ENCODE data around the gene ELL. TPM values are rescaled to one million over a fixed set of nuclear protein-coding genes. Genes with fewer than 3 reads are reported as not detected.
A peak's percentile ranks its signal among the peaks of the same experiment; 100 is the strongest.

The ELL gene
- total RNA-seq, 1 donor from 2014 or later: 9.7 TPM

GRCh38 chr19:18558202-18558555 is 36.3 kb upstream of the ELL start:
- FAIRE-seq (no peak), DNase-seq (ENCODE audit: low read depth) (no peak)
- Histone ChIP-seq H3K4me3 (ENCODE audit: low read depth, low read length) (peak overlapping the region; percentile 97), H3K36me3 (ENCODE audit: control insufficient read depth, insufficient read depth, low read length) (peaks cover 9% of the 10 kb centered on the region), H3K27me3 (ENCODE audit: control insufficient read depth, insufficient read depth, low read length) (no peaks in the 10 kb centered on the region)
- TF ChIP-seq CTCF (IDR thresholded peaks at IDR 0.05; ENCODE audit: insufficient read depth, low read length, severe bottlenecking): no peak

GRCh38 chr19:18557411-18558201 is 35.7 kb upstream of the ELL start, which contains the start of gene KXD1:
Gene KXD1, plus strand, starts transcription at chr19:18557870. Its CDS starts 4,187 bp downstream, at chr19:18562057.
- TF ChIP-seq CTCF (IDR thresholded peaks at IDR 0.05; ENCODE audit: insufficient read depth, low read length, severe bottlenecking): no peak
- FAIRE-seq: no peak
- peak; percentile 97 for DNase-seq (ENCODE audit: low read depth)
- Histone ChIP-seq H3K4me3 (ENCODE audit: low read depth, low read length) (peak within 1 kb of the TSS; percentile 97), H3K36me3 (ENCODE audit: control insufficient read depth, insufficient read depth, low read length) (peaks cover 5% of the 10 kb centered on the region), H3K27me3 (ENCODE audit: control insufficient read depth, insufficient read depth, low read length) (no peaks in the 10 kb centered on the region)

- DNase-seq (ENCODE audit: low read depth): no peak
- H3K4me3 ChIP-seq (ENCODE audit: low read depth, low read length): no peak overlapping the region
- no peak for FAIRE-seq
- no peak for TF ChIP-seq CTCF (IDR thresholded peaks at IDR 0.05; ENCODE audit: insufficient read depth, low read length, severe bottlenecking)
- no peaks in the 10 kb centered on the region for H3K27me3 ChIP-seq (ENCODE audit: control insufficient read depth, insufficient read depth, low read length)
- H3K36me3 ChIP-seq (ENCODE audit: control insufficient read depth, insufficient read depth, low read length): no peaks in the 10 kb centered on the region
Observed at GRCh38 chr19:18551631-18552030, 29.8 kb upstream of the ELL start.

DNA sequence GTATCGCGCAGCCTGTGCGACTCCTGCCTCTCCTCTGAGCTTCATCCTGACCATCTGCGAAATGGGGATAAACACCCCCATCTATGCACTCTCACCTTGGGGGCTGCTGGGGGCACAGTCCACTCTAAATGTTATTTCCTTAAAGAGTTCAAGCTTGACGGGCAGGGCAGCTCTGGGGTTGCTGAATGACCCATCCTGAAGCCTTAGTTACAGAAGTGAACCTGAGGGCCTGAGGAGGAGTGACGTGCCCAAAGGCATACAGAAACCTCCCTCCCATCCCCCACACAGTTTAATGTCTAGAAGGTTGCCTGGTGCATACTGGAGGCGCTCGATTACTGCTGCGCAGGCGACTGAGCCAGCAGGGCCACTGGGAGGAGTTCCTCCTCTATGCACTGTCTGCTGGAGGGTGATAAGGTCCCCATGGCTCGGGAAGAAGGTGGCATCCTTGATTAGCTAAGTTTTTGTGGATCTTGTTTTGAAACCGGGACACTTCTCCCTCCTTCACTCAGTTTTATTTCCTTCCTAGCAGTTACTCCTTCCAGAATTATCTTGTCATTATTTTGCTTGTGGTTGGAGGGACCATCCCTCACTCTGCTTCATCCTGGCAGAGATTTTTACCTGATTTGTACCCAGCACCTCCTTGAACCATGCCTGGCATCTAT is 22.1 kb upstream of the ELL start:
- Histone ChIP-seq H3K36me3 (ENCODE audit: control insufficient read depth, insufficient read depth, low read length) (peaks cover 10% of the 10 kb centered on the region), H3K4me3 (ENCODE audit: low read depth, low read length) (peak overlapping the region; percentile 77), H3K27me3 (ENCODE audit: control insufficient read depth, insufficient read depth, low read length) (no peaks in the 10 kb centered on the region)
- DNase-seq (ENCODE audit: low read depth) (peak; percentile 79), FAIRE-seq (no peak)
- peak; percentile 21 for TF ChIP-seq CTCF (IDR thresholded peaks at IDR 0.05; ENCODE audit: insufficient read depth, low read length, severe bottlenecking)

DNA sequence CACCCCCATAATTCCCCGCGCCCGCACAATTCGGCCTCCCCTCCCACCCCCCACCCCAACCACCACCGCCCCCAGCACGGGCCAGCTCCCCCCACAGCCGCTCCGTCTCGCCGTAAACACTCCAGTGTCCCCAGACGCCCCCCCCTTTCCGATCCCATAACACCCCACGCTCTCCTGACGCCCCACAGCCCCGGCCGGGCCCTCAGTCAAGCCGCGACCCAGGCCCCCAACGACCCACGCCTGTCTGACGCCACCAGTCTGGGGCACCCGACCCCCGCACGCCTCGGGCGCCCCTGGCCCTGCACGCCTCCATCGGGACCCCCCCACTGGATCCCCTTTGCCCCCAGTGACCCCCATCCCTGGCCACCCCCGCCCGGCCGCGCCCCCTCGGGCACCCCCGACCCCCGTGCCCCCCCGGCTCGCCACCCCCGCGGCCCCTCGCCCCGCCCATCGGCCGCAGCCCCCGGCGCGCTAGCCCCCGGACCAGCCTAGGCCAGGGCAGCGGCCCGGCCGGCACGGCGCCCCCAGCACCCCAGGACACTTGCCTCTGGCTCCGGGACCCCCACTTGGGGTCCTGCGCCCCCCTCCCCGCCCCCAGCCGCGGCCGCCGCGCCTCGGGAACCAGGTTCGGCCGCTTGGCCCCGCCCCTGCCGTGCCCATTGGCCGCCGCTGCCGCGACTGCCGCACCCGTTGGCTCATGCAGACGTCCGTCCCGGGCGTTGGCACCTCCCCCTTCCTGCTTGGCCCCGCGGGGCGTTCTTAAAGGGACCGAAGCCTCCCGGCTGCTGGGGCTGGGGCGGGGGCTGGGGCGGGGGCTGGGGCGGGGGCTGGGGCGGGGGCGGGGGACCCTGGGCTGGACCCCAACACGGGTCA is 21.3 kb upstream of the ELL start, which contains the start of gene FKBP8:
Gene FKBP8 (minus strand): TSS at position 633 of the 873 bp plus-strand sequence. CDS start 1,603 bp downstream, outside the sequence.
- no peak for TF ChIP-seq CTCF (IDR thresholded peaks at IDR 0.05; ENCODE audit: insufficient read depth, low read length, severe bottlenecking)
- no peak for FAIRE-seq
- Histone ChIP-seq H3K4me3 (ENCODE audit: low read depth, low read length) (peak within 1 kb of the TSS; percentile 77), H3K36me3 (ENCODE audit: control insufficient read depth, insufficient read depth, low read length) (peaks cover 13% of the 10 kb centered on the region), H3K27me3 (ENCODE audit: control insufficient read depth, insufficient read depth, low read length) (no peaks in the 10 kb centered on the region)
- DNase-seq (ENCODE audit: low read depth): peak; percentile 64
